T-helper 1 cell (primary cell): ENCODE measurements around the gene CEP89.
"Not testable (repeated sequence)": the region's sequence is repeated elsewhere in the genome, so short reads cannot be mapped to it uniquely, and the experiment has no call there.

Experiments
- DNase-seq, 5 donors: peaks; one replicate each; pipeline ENCODE4 v3.0.0-alpha.2; 2012 to 2020

CEP89 gene

GRCh38 chr19:32832094-32832493, 139.7 kb downstream of the CEP89 start:
- DNase-seq: not testable (repeated sequence)

GRCh38 chr19:32831611-32832010, 140.1 kb downstream of the CEP89 start:
- DNase-seq: no peak

- no peak for DNase-seq
These were observed 141.3 kb downstream of the CEP89 start for GRCh38 chr19:32830231-32831014.

- DNase-seq: no peak
These were observed 142.3 kb downstream of the CEP89 start for GRCh38 chr19:32829345-32829896.

GRCh38 chr19:32828643-32829344, 143.0 kb downstream of the CEP89 start:
- DNase-seq: no peak

GRCh38 chr19:32828139-32828538, 143.6 kb downstream of the CEP89 start:
- DNase-seq: no peak
